OCI-LY1 (cell line): ENCODE data around the gene ROR1.
A peak's percentile ranks its signal among the peaks of the same experiment; 100 is the strongest.

Experiments
- H2AFZ ChIP-seq: fragments of 200-600 bp; sonication (generic), shearing (Covaris generic); 2 replicates; pipeline ENCODE4 v1.6.0; 2014; ENCODE audit warnings: antibody characterized with exemption, mild to moderate bottlenecking, low read length
- H3F3A ChIP-seq: fragments of 200-600 bp; sonication (generic), shearing (Covaris generic); 2 replicates; pipeline ENCODE4 v1.6.0; 2014; ENCODE audit warnings: mild to moderate bottlenecking, antibody characterized with exemption, low read length, moderate library complexity; ENCODE audit not compliant: insufficient read depth
- H3K27ac ChIP-seq: fragments of 200-600 bp; sonication (generic); 2 replicates; pipeline ENCODE4 v1.5.1; 2014; ENCODE audit warnings: low read length, mixed run types, mild to moderate bottlenecking, low read depth; ENCODE audit not compliant: poor library complexity, severe bottlenecking
- H3K27me3 ChIP-seq: fragments of 200-600 bp; sonication (generic); 2 replicates; pipeline ENCODE4 v1.6.0; 2014; ENCODE audit warnings: antibody characterized with exemption, mild to moderate bottlenecking, low read length, moderate library complexity; ENCODE audit not compliant: insufficient read depth
- H3K36me3 ChIP-seq: fragments of 200-600 bp; sonication (generic); 2 replicates; pipeline ENCODE4 v1.6.1; 2014; ENCODE audit warnings: mild to moderate bottlenecking, antibody characterized with exemption, low read length, moderate library complexity, mixed read lengths; ENCODE audit not compliant: insufficient read depth
- H3K4me1 ChIP-seq: fragments of 200-600 bp; sonication (generic); 2 replicates; pipeline ENCODE4 v1.5.1; 2014; ENCODE audit warnings: mild to moderate bottlenecking, low read length, moderate library complexity; ENCODE audit not compliant: insufficient read depth, severe bottlenecking
- H3K4me2 ChIP-seq: fragments of 200-600 bp; sonication (generic), shearing (Covaris generic); 2 replicates; pipeline ENCODE4 v1.6.1; 2014; ENCODE audit warnings: low read length
- H3K4me3 ChIP-seq: fragments of 200-600 bp; sonication (generic); 2 replicates; pipeline ENCODE4 v1.5.1; 2014; ENCODE audit warnings: low read length, low read depth, mild to moderate bottlenecking, mixed read lengths; ENCODE audit not compliant: poor library complexity, severe bottlenecking
- H3K79me2 ChIP-seq: fragments of 200-600 bp; shearing (Covaris generic); 2 replicates; pipeline ENCODE4 v1.6.1; 2016; ENCODE audit warnings: mixed run types, low read length, mixed read lengths; ENCODE audit not compliant: insufficient read depth
- H3K9ac ChIP-seq: fragments of 200-600 bp; sonication (generic), shearing (Covaris generic); 2 replicates; pipeline ENCODE4 v1.6.1; 2014; ENCODE audit warnings: mild to moderate bottlenecking, low read length, mixed read lengths
- H3K9me2 ChIP-seq: fragments of 200-600 bp; sonication (generic), shearing (Covaris generic); 2 replicates; pipeline ENCODE4 v1.6.1; 2014; ENCODE audit warnings: low read depth, mild to moderate bottlenecking, low read length, mixed read lengths
- H3K9me3 ChIP-seq: fragments of 200-600 bp; shearing (Covaris generic); 2 replicates; pipeline ENCODE4 v1.6.1; 2014; ENCODE audit warnings: low read length, mixed read lengths
- H4K20me1 ChIP-seq: fragments of 200-600 bp; sonication (generic), shearing (Covaris generic); 2 replicates; pipeline ENCODE4 v1.6.0; 2016; ENCODE audit warnings: mild to moderate bottlenecking, low read length; ENCODE audit not compliant: insufficient read depth
- EZH2 ChIP-seq: fragments of 200-600 bp; sonication (generic), shearing (Covaris generic); IDR thresholded peaks from 2 replicates; pipeline ENCODE4 v1.8.0; 2017; ENCODE audit warnings: borderline replicate concordance, mixed run types, mild to moderate bottlenecking, antibody characterized with exemption, low read length, moderate library complexity, mixed read lengths
- TF ChIP-seq, protein P1 (sequence below): fragments of 200-600 bp; sonication (generic), shearing (Covaris generic); IDR thresholded peaks from 2 replicates; pipeline ENCODE4 v1.5.1; 2017; ENCODE audit warnings: mild to moderate bottlenecking, antibody characterized with exemption, low read length, moderate library complexity, mixed read lengths

ROR1 gene

DNA sequence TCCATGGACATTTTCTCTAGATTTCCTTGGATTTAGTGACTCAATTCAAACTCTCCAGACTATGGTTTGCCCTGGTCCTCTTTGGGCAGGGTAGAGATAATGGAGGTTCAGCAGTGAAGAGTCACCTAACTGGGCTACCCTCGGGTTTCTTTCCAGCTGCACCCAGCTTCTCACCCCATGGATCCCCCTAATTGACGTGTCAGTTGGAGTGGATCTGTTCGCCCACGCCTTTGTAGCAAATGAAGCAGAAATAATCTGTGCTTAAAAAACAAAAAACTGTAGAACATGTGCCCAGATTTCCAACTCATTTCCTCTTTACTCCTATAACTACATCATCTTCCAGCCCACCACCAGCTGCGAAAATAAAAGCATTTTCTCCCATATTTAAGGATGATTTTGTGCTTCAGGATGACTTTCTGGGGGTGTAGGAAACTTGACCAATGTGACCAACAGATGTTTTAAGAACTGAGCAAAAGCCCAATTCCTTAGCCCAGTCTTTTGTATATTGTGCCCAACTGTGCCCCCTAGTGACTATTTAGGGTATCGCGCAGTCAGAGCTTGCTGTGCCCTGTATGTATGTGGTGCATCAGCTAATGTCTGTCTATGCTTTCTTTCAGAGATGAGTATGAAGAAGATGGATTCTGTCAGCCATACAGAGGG, 363.1 kb downstream of the ROR1 start:
- Histone ChIP-seq H3K4me1 (no peaks in the 10 kb centered on the region), H3K4me2 (no peak overlapping the region), H3K9me2 (no peaks in the 10 kb centered on the region), H4K20me1 (no peaks in the 10 kb centered on the region), H3K36me3 (no peaks in the 10 kb centered on the region), H3F3A (no peaks in the 10 kb centered on the region), H2AFZ (no peak overlapping the region), H3K79me2 (no peaks in the 10 kb centered on the region), H3K9ac (no peak overlapping the region), H3K27me3 (no peaks in the 10 kb centered on the region; the same call in none of the 2 replicates), H3K9me3 (no peaks in the 10 kb centered on the region), H3K4me3 (no peak overlapping the region), H3K27ac (no peak overlapping the region)
- TF ChIP-seq, protein P1, sequence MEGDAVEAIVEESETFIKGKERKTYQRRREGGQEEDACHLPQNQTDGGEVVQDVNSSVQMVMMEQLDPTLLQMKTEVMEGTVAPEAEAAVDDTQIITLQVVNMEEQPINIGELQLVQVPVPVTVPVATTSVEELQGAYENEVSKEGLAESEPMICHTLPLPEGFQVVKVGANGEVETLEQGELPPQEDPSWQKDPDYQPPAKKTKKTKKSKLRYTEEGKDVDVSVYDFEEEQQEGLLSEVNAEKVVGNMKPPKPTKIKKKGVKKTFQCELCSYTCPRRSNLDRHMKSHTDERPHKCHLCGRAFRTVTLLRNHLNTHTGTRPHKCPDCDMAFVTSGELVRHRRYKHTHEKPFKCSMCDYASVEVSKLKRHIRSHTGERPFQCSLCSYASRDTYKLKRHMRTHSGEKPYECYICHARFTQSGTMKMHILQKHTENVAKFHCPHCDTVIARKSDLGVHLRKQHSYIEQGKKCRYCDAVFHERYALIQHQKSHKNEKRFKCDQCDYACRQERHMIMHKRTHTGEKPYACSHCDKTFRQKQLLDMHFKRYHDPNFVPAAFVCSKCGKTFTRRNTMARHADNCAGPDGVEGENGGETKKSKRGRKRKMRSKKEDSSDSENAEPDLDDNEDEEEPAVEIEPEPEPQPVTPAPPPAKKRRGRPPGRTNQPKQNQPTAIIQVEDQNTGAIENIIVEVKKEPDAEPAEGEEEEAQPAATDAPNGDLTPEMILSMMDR = peak; percentile 94
- TF ChIP-seq EZH2 = no peak

DNA sequence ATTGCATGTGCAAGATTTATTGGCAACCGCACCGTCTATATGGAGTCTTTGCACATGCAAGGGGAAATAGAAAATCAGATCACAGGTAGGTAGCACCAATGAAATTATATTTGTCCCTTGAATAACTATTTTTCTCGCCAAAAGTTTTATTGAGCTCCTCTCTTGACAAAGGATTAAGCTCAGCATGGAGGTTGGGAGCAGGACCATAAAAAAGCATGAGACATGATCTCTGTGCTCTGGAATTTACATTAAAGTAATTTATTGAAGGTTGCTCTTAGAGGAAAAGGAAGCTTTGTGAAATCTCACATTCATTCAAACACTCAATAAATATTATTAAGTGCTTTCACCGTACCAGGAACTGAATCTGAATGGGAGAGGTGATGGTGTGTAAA, 363.6 kb downstream of the ROR1 start:
- Histone ChIP-seq H2AFZ (no peak overlapping the region), H3K9me2 (no peaks in the 10 kb centered on the region), H3K4me1 (no peaks in the 10 kb centered on the region), H3K79me2 (no peaks in the 10 kb centered on the region), H3K4me3 (no peak overlapping the region), H3K27ac (no peak overlapping the region), H4K20me1 (no peaks in the 10 kb centered on the region), H3F3A (no peaks in the 10 kb centered on the region), H3K36me3 (no peaks in the 10 kb centered on the region), H3K9ac (no peak overlapping the region), H3K4me2 (no peak overlapping the region), H3K9me3 (no peaks in the 10 kb centered on the region), H3K27me3 (no peaks in the 10 kb centered on the region; the same call in none of the 2 replicates)
- TF ChIP-seq, protein P1 = no peak
- TF ChIP-seq EZH2 = no peak

DNA sequence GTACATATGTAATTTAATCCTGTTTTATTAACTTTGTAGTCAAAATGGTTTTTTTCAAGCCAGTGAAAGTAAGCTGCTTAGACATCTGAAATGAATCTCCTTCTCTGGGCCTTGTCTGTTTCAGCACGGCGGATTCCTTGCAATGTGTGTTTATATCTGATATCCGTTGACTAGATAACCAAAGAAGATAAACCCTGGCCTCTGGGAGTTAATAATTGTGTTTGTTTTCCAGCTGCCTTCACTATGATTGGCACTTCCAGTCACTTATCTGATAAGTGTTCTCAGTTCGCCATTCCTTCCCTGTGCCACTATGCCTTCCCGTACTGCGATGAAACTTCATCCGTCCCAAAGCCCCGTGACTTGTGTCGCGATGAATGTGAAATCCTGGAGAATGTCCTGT, 366.1 kb downstream of the ROR1 start:
- no peak overlapping the region for H3K27ac ChIP-seq
- H3K79me2 ChIP-seq = no peaks in the 10 kb centered on the region
- TF ChIP-seq, protein P1 = no peak
- no peak for TF ChIP-seq EZH2
- no peaks in the 10 kb centered on the region for H3K36me3 ChIP-seq
- no peak overlapping the region for H2AFZ ChIP-seq
- no peaks in the 10 kb centered on the region for H3F3A ChIP-seq
- H3K9ac ChIP-seq = no peak overlapping the region
- H3K9me2 ChIP-seq = no peaks in the 10 kb centered on the region
- no peaks in the 10 kb centered on the region for H3K4me1 ChIP-seq
- H4K20me1 ChIP-seq = no peaks in the 10 kb centered on the region
- H3K9me3 ChIP-seq = no peaks in the 10 kb centered on the region
- no peak overlapping the region for H3K4me2 ChIP-seq
- no peaks in the 10 kb centered on the region; the same call in none of the 2 replicates for H3K27me3 ChIP-seq
- H3K4me3 ChIP-seq = no peak overlapping the region
